Right lobe of liver (tissue), 6 donors: ENCODE measurements around the gene PACRG. TPM values are rescaled to one million over a fixed set of nuclear protein-coding genes. Genes with fewer than 3 reads are reported as not detected.

Experiments used
- ATAC-seq, 4 donors: fragments of 200-7000 bp; cut with Tn5 transposase; one replicate each; pipeline ENCODE4 v1.9.1; 2020; ENCODE audit warnings: mild to moderate bottlenecking in 4 of 4, moderate library complexity in 4 of 4
- DNase-seq, 3 donors: peaks; one replicate each; pipeline ENCODE4 v3.0.0-alpha.2; 2020
- H3K27ac ChIP-seq, 3 donors: fragments of 200-600 bp; one replicate each; pipeline ENCODE4 v1.8.0; 2022
- H3K27me3 ChIP-seq, 2 donors: fragments of 200-600 bp; one replicate each; pipeline ENCODE4 v1.8.0; 2022
- H3K36me3 ChIP-seq, 4 donors: fragments of 200-600 bp; sonication (generic) in 1 of 4; one replicate each; pipeline versions ENCODE4 v1.5.1 to v1.8.0; 2017 to 2022; ENCODE audit warnings: control low read depth in 1 of 4
- H3K4me1 ChIP-seq, 4 donors: fragments of 200-600 bp; sonication (generic) in 1 of 4; one replicate each; pipeline versions ENCODE4 v1.5.1 to v1.8.0; 2017 to 2022; ENCODE audit warnings: control low read depth in 1 of 4
- H3K4me3 ChIP-seq, 3 donors: fragments of 200-600 bp; one replicate each; pipeline ENCODE4 v1.8.0; 2022
- H3K9me3 ChIP-seq, 4 donors: fragments of 200-600 bp; sonication (generic) in 1 of 4; one replicate each; pipeline versions ENCODE4 v1.5.1 to v1.8.0; 2017 to 2022; ENCODE audit warnings: control low read depth in 1 of 4
- CTCF ChIP-seq, 4 donors: fragments of 200-600 bp in 3 of 4; fragments of 450-650 bp in 1 of 4; IDR thresholded peaks; one replicate each; pipeline versions ENCODE4 v1.5.1 to v1.8.0; 2016 to 2022; ENCODE audit warnings: antibody characterized with exemption in 4 of 4, mild to moderate bottlenecking in 2 of 4
- POLR2A ChIP-seq: fragments of 450-650 bp; IDR thresholded peaks from one replicate; pipeline ENCODE4 v1.6.1; 2017; ENCODE audit warnings: antibody characterized with exemption, mild to moderate bottlenecking
- WGBS: methylation state at CpG from one replicate; pipeline ENCODE4 v1.1.6; 2018; ENCODE audit warnings: low coverage, low lambda C conversion rate; ENCODE audit not compliant: insufficient coverage; ENCODE audit errors: missing lambda C conversion rate; 5-methylcytosine and 5-hydroxymethylcytosine counted together
- intact Hi-C, 2 donors: fragments of 100-400 bp; cut with DNase I; formaldehyde crosslinking; loops; one replicate each; pipeline versions ENCODE4 v1.11.2 to v1.14.1; 2022
- total RNA-seq, 6 experiments: library from RNA; depleted of rRNA in 2 of 6; stranded (reverse); fragments of >200 nt in 2 of 6; fragmentation: NEBNext Ultra II Directional in 3 of 6; extraction: Animal tissue kit (Norgen Biotek cat#: 25700) in 3 of 6; gene quantifications; one replicate each; pipeline versions ENCODE4 v1.1.0 to v1.2.4, GENCODE V29; 2016 to 2023
- donor health status: DM: no; HTN: yes; CAD: no.
- donor health status: DM: no; HTN: no; CAD: no.
- donor health status: DM: no; HTN: no; CAD: no.
- donor health status: DM: no; HTN: yes; CAD: no.
- donor health status: DM: no; HTN: yes; CAD: no.

The PACRG gene
- total RNA-seq, 6 experiments from 2014 or later: 0.25 to 5.3 (median 2.7) TPM

- Histone ChIP-seq H3K27ac (no peak overlapping the region), H3K4me3 (no peak overlapping the region), H3K9me3 (no peaks in the 10 kb centered on the region), H3K4me1 (no peaks in the 10 kb centered on the region), H3K36me3 (no peaks in the 10 kb centered on the region), H3K27me3 (no peaks in the 10 kb centered on the region)
- TF ChIP-seq CTCF (IDR thresholded peaks at IDR 0.05) (no peak), POLR2A (no peak)
- 59% methylated on average over 23 of the region's 26 CpGs for WGBS
- intact Hi-C loops: no loop called here
- ATAC-seq (no peak), DNase-seq (no peak)
These were observed 606.2 kb downstream of the PACRG start for GRCh38 chr6:163333701-163334663.

GRCh38 chr6:163335056-163335455, 607.3 kb downstream of the PACRG start:
- Histone ChIP-seq H3K27me3 (no peaks in the 10 kb centered on the region), H3K4me3 (no peak overlapping the region), H3K4me1 (no peaks in the 10 kb centered on the region), H3K36me3 (no peaks in the 10 kb centered on the region), H3K27ac (peak overlapping the region; percentile 24 to 67 (median 51)), H3K9me3 (no peaks in the 10 kb centered on the region)
- ATAC-seq (no peak), DNase-seq (no peak)
- 80% methylated on average over 1 of the region's 7 CpGs for WGBS
- intact Hi-C loops: no loop called here
- TF ChIP-seq POLR2A: no peak
- TF ChIP-seq CTCF (IDR thresholded peaks at IDR 0.05): no peak

GRCh38 chr6:163335671-163336545, 608.1 kb downstream of the PACRG start:
- intact Hi-C loops: no loop called here
- no peak overlapping the region for H3K4me3 ChIP-seq
- H3K36me3 ChIP-seq: no peaks in the 10 kb centered on the region
- 47% methylated on average over 15 of the region's 29 CpGs for WGBS
- H3K9me3 ChIP-seq: no peaks in the 10 kb centered on the region
- TF ChIP-seq CTCF (IDR thresholded peaks at IDR 0.05) (no peak), POLR2A (no peak)
- H3K27ac ChIP-seq: peak overlapping the region; percentile 24 to 67 (median 51)
- H3K4me1 ChIP-seq: no peaks in the 10 kb centered on the region
- peak; percentile 62 to 66 (median 63) for DNase-seq
- ATAC-seq: peak; percentile 73 to 81 (median 78)
- no peaks in the 10 kb centered on the region for H3K27me3 ChIP-seq

- ATAC-seq: no peak
- DNase-seq: no peak
- H3K9me3 ChIP-seq: no peaks in the 10 kb centered on the region
- H3K27me3 ChIP-seq: no peaks in the 10 kb centered on the region
- intact Hi-C loops: no loop called here
- no peaks in the 10 kb centered on the region for H3K36me3 ChIP-seq
- no peaks in the 10 kb centered on the region for H3K4me1 ChIP-seq
- no peak overlapping the region for H3K4me3 ChIP-seq
- H3K27ac ChIP-seq: no peak overlapping the region
- TF ChIP-seq CTCF (IDR thresholded peaks at IDR 0.05): no peak
- no peak for TF ChIP-seq POLR2A
- WGBS: no CpG with 5 or more reads among the region's 12 CpGs
These were observed 609.2 kb downstream of the PACRG start for GRCh38 chr6:163336961-163337360.
